GM12878 (cell line): ENCODE results near the gene C17orf78. TPM values are rescaled to one million over a fixed set of nuclear protein-coding genes. Genes with fewer than 3 reads are reported as not detected.

Experiments
- ATAC-seq: fragments of 200-7000 bp; cut with Tn5 transposase; 3 replicates; pipeline ENCODE4 v1.9.1; 2020; ENCODE audit warnings: mild to moderate bottlenecking, moderate library complexity
- BruUV-seq: library from RNA; stranded (reverse); fragments of 400-500 nt; replicated peaks from 2 replicates; lab custom pipeline; 2021; lab: Mats Ljungman, UMichigan
- CTCF ChIA-PET: fragments of 300-600 bp; sonication (Branson Sonifier 250); formaldehyde crosslinking; extraction: SDS; loops from one replicate; lab custom pipeline; 2021; ENCODE audit warnings: inconsistent platforms; lab: Yijun Ruan, JAX
- POLR2A ChIA-PET: fragments of 350-600 bp; formaldehyde crosslinking; extraction: SDS; loops from one replicate; lab custom pipeline; 2021; ENCODE audit warnings: inconsistent platforms; lab: Charles Lee
- RAD21 ChIA-PET: fragments of 300-600 bp; sonication (Branson Sonifier 250); formaldehyde crosslinking; loops from one replicate; lab custom pipeline; 2023; ENCODE audit warnings: antibody characterized with exemption; ENCODE audit not compliant: unreplicated experiment; lab: Charles Lee
- SMC1A ChIA-PET: fragments of 300-600 bp; sonication (Branson Sonifier 250); formaldehyde crosslinking; loops from one replicate; lab custom pipeline; 2023; ENCODE audit not compliant: unreplicated experiment, uncharacterized antibody; lab: Charles Lee
- DNase-seq: peaks from one replicate; pipeline ENCODE4 v3.0.0-alpha.2; 2011; ENCODE audit warnings: low read depth, low spot score
- FAIRE-seq: peaks from 3 replicates; lab custom pipeline; 2011; peaks lifted over from hg19 to GRCh38; lab: Jason Lieb, UNC
- H2AFZ ChIP-seq: 2 replicates; pipeline ENCODE4 v1.6.0; 2011; ENCODE audit warnings: low read depth, low read length, control low read depth; ENCODE audit not compliant: control insufficient read depth
- H3K27ac ChIP-seq: 2 replicates; pipeline ENCODE4 v1.5.1; 2011; ENCODE audit warnings: control low read depth; ENCODE audit not compliant: control insufficient read depth, insufficient read depth
- H3K27me3 ChIP-seq, 2 experiments: replicated peaks in 1 of 2; 2 replicates each; pipeline versions ENCODE4 v1.6.0 to v1.6.1; 2011; ENCODE audit warnings: low read length in 1 of 2; ENCODE audit not compliant: control insufficient read depth in 2 of 2, insufficient read depth in 2 of 2
- H3K36me3 ChIP-seq, 2 experiments: 2 replicates each; pipeline ENCODE4 v1.5.1; 2011; ENCODE audit warnings: low read length in 1 of 2; ENCODE audit not compliant: control insufficient read depth in 2 of 2, insufficient read depth in 2 of 2
- H3K4me1 ChIP-seq: 2 replicates; pipeline ENCODE4 v1.6.1; 2011; ENCODE audit warnings: mild to moderate bottlenecking, low read length, moderate library complexity, mixed read lengths; ENCODE audit not compliant: control insufficient read depth, insufficient read depth
- H3K4me2 ChIP-seq: 2 replicates; pipeline ENCODE4 v1.6.0; 2011; ENCODE audit warnings: control low read depth; ENCODE audit not compliant: control insufficient read depth, insufficient read depth
- H3K4me3 ChIP-seq: fragments of 200-600 bp; sonication (generic); 2 replicates; pipeline ENCODE4 v1.5.1; 2016
- H3K79me2 ChIP-seq: 2 replicates; pipeline ENCODE4 v1.6.0; 2011; ENCODE audit warnings: low read length; ENCODE audit not compliant: control insufficient read depth, insufficient read depth
- H3K9ac ChIP-seq: 2 replicates; pipeline ENCODE4 v1.8.0; 2011; ENCODE audit warnings: low read length, control low read depth, mixed read lengths; ENCODE audit not compliant: control insufficient read depth, insufficient read depth
- H3K9me3 ChIP-seq: replicated peaks from 3 replicates; pipeline ENCODE4 v1.5.1; 2011; ENCODE audit warnings: mild to moderate bottlenecking, low read length; ENCODE audit not compliant: control insufficient read depth, insufficient read depth
- H4K20me1 ChIP-seq: 2 replicates; pipeline ENCODE4 v1.6.0; 2011; ENCODE audit not compliant: control insufficient read depth, insufficient read depth
- EGR1 ChIP-seq, 2 experiments: IDR thresholded peaks; 1 replicate in 1 of 2; 2 replicates in 1 of 2; pipeline ENCODE4 v1.6.1; 2011 to 2012; ENCODE audit warnings: low read depth in 2 of 2, low read length in 2 of 2, borderline replicate concordance in 1 of 2, mild to moderate bottlenecking in 1 of 2, moderate library complexity in 1 of 2
- FOXM1 ChIP-seq: IDR thresholded peaks from 2 replicates; pipeline ENCODE4 v1.6.1; 2012; ENCODE audit warnings: low read depth, mild to moderate bottlenecking, inconsistent platforms, low read length, moderate library complexity
- IKZF1 ChIP-seq: fragments of 450-650 bp; conservative IDR thresholded peaks from 2 replicates; pipeline ENCODE4 v1.6.1; 2017; ENCODE audit warnings: antibody characterized with exemption, mild to moderate bottlenecking
- IKZF2 ChIP-seq, 2 experiments: fragments of 450-650 bp; IDR thresholded peaks; 2 replicates each; pipeline ENCODE4 v1.6.1; 2017; ENCODE audit warnings: mild to moderate bottlenecking in 2 of 2, moderate library complexity in 2 of 2
- IRF3 ChIP-seq: fragments of 450-650 bp; IDR thresholded peaks from 2 replicates; pipeline ENCODE4 v1.6.1; 2014; ENCODE audit warnings: mild to moderate bottlenecking
- JUNB ChIP-seq: IDR thresholded peaks from 2 replicates; pipeline ENCODE4 v1.6.1; 2016; ENCODE audit warnings: antibody characterized with exemption, mild to moderate bottlenecking
- MAX ChIP-seq: IDR thresholded peaks from 2 replicates; pipeline ENCODE4 v1.6.1; 2012; ENCODE audit warnings: low read depth, low read length, improper control_type of control experiment
- MEF2A ChIP-seq: IDR thresholded peaks from 2 replicates; pipeline ENCODE4 v1.6.1; 2011; ENCODE audit warnings: low read depth, mild to moderate bottlenecking, low read length, moderate library complexity; ENCODE audit not compliant: insufficient read depth
- NFYB ChIP-seq: IDR thresholded peaks from 2 replicates; pipeline ENCODE4 v1.6.1; 2011; ENCODE audit warnings: low read depth, mild to moderate bottlenecking, low read length, improper control_type of control experiment, moderate library complexity; ENCODE audit not compliant: insufficient read depth
- PML ChIP-seq: IDR thresholded peaks from 2 replicates; pipeline ENCODE4 v1.6.1; 2012; ENCODE audit warnings: low read length, inconsistent platforms
- RCOR1 ChIP-seq: conservative IDR thresholded peaks from 2 replicates; pipeline ENCODE4 v1.6.1; 2012; ENCODE audit warnings: low read depth, low read length, improper control_type of control experiment
- SMARCA5 ChIP-seq: fragments of 450-650 bp; IDR thresholded peaks from 2 replicates; pipeline ENCODE4 v1.6.1; 2017; ENCODE audit warnings: mild to moderate bottlenecking
- STAT1 ChIP-seq: fragments of 450-650 bp; conservative IDR thresholded peaks from 2 replicates; pipeline ENCODE4 v1.6.1; 2014; ENCODE audit warnings: antibody characterized with exemption, mild to moderate bottlenecking
- ZNF24 ChIP-seq: fragments of 450-650 bp; IDR thresholded peaks from 2 replicates; pipeline ENCODE4 v1.6.1; 2017; ENCODE audit warnings: antibody characterized with exemption, mild to moderate bottlenecking
- WGBS: methylation state at CpG from one replicate; pipeline ENCODE4 v1.1.6; 2016; ENCODE audit warnings: low lambda C conversion rate; ENCODE audit not compliant: insufficient replicate concordance, insufficient coverage; ENCODE audit errors: missing lambda C conversion rate; 5-methylcytosine and 5-hydroxymethylcytosine counted together
- in situ Hi-C: fragments of 300-500 bp; cut with MboI; formaldehyde crosslinking; loops from 9 replicates; pipeline ENCODE4 v1.14.3; 2018; ENCODE audit warnings: mixed read lengths
- intact Hi-C: fragments of 100-400 bp; cut with micrococcal nuclease; formaldehyde crosslinking; loops from one replicate; pipeline ENCODE4 v1.14.2; 2022; ENCODE audit not compliant: unreplicated experiment
- polyA plus RNA-seq, 11 experiments: library from polyadenylated mRNA; depleted of rRNA in 4 of 11; unstranded in 6 of 11; stranded (reverse) in 5 of 11; fragments of >200 nt; fragmentation: Nextera tagmentation in 4 of 11; fragmentation: Illumina TruSeq in 1 of 11; extraction: Ambion mirVana in 4 of 11; extraction: Trizol in 1 of 11; gene quantifications; 1 replicate in 1 of 11; 2 replicates in 10 of 11; pipeline versions ENCODE4 v1.2.1 to v1.2.3, GENCODE V29; 2011 to 2016; ENCODE audit warnings: inconsistent platforms in 2 of 11, missing spikeins in 2 of 11, low read depth in 1 of 11
- total RNA-seq, 4 experiments: library from RNA; depleted of rRNA in 3 of 4; stranded (reverse); fragments of >200 nt in 3 of 4; fragmentation: Illumina TruSeq in 1 of 4; extraction: Trizol in 1 of 4; gene quantifications; 2 replicates each; pipeline versions ENCODE4 v1.2.1 to v1.2.3, GENCODE V29; 2013 to 2021
- TF ChIP-seq, protein P1 (sequence below): IDR thresholded peaks from 2 replicates; pipeline ENCODE4 v1.6.1; 2011; ENCODE audit warnings: mild to moderate bottlenecking, low read depth, low read length, moderate library complexity; ENCODE audit not compliant: insufficient replicate concordance

The C17orf78 gene
- total and polyA plus RNA-seq, 10 of the 15 experiments (the other 5 are each of a cell fraction or from before 2014, with no cell fraction given): 0.10 TPM; not detected in 9

- Histone ChIP-seq H3K4me3 (no peak overlapping the region), H3K9me3 (no peaks in the 10 kb centered on the region), H3K9ac (no peak overlapping the region), H4K20me1 (no peaks in the 10 kb centered on the region), H3K36me3 (peaks cover 2 to 3% of the 10 kb centered on the region in 2 experiments; a peak in 2 of 4 replicates), H3K27me3 (no peaks in the 10 kb centered on the region), H3K4me2 (no peak overlapping the region), H3K27ac (no peak overlapping the region), H3K79me2 (peaks cover 2% of the 10 kb centered on the region), H2AFZ (no peak overlapping the region), H3K4me1 (no peaks in the 10 kb centered on the region)
- ChIA-PET POLR2A (interaction anchor here (0.6 to 1.5 kb wide), 2 partner anchors 8 to 1413 kb away, joined by 4 read pairs; no protein-coding TSS in a partner anchor), CTCF (interaction anchor here (1.7 kb wide), 1 partner anchor 34 kb away, joined by 5 read pairs; no protein-coding TSS in a partner anchor), SMC1A (interaction anchor here (0.6 to 1.8 kb wide), 3 partner anchors 14 to 155 kb away, joined by 4 read pairs; no protein-coding TSS in a partner anchor), RAD21 (no interaction called here)
- ATAC-seq (no peak), FAIRE-seq (no peak), DNase-seq (no peak)
- TF ChIP-seq SMARCA5 (no peak), EGR1 (IDR thresholded peaks at IDR 0.05; ENCODE audit: borderline replicate concordance in 1 of 2, low read depth in 2 of 2, low read length in 2 of 2) (no peak), MEF2A (no peak)
- 50% methylated on average over 3 of the region's 3 CpGs for WGBS
- in situ Hi-C loops (no loop called here), intact Hi-C loops (no loop called here)
- BruUV-seq: TSS peak; percentile 52
Measured at GRCh38 chr17:37339321-37339720, 36.5 kb upstream of the C17orf78 start.

DNA sequence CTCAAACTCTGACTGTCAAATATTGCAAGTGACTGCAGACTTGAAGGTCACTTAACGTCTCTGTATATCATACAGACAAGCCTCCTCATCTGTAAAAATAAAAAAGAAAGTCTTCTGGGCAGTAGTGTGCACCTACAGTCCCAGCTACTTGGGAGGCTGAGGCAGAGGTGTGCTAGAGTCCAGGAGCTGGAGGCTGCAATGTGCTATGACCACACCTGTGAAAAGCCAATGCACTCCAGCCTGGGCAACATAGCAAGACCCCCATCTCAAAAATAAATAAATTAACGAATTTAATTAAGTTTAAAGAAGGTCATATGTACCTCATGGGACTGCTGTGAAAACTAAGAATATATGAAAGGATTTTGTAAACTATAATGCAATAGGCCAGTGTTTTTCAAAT lies 35.0 kb upstream of the C17orf78 start:
- Histone ChIP-seq H3K27ac (no peak overlapping the region), H2AFZ (no peak overlapping the region), H3K4me3 (no peak overlapping the region), H3K9me3 (no peaks in the 10 kb centered on the region), H4K20me1 (no peaks in the 10 kb centered on the region), H3K27me3 (no peaks in the 10 kb centered on the region), H3K36me3 (peaks cover 3 to 5% of the 10 kb centered on the region in 2 experiments; a peak in 3 of 4 replicates), H3K79me2 (peaks cover 5% of the 10 kb centered on the region), H3K4me1 (no peaks in the 10 kb centered on the region), H3K9ac (no peak overlapping the region), H3K4me2 (no peak overlapping the region)
- CTCF ChIA-PET: interaction anchor here (1.4 kb wide), 1 partner anchor 122 kb away, joined by 3 read pairs; no protein-coding TSS in a partner anchor
- ATAC-seq: no peak
- RAD21 ChIA-PET: no interaction called here
- POLR2A ChIA-PET: no interaction called here
- intact Hi-C loops: no loop called here
- in situ Hi-C loops: no loop called here
- WGBS: 69% methylated on average over 2 of the region's 2 CpGs
- no peak for DNase-seq
- no TSS peak for BruUV-seq
- SMC1A ChIA-PET: interaction anchor here (1.3 to 1.8 kb wide), 2 partner anchors 32 to 153 kb away, joined by 4 read pairs; no protein-coding TSS in a partner anchor
- FAIRE-seq: no peak
- TF ChIP-seq IRF3: no peak
- no peak for TF ChIP-seq JUNB
- TF ChIP-seq NFYB: no peak
- no peak for TF ChIP-seq MAX
- TF ChIP-seq STAT1: no peak
- TF ChIP-seq, protein P1, sequence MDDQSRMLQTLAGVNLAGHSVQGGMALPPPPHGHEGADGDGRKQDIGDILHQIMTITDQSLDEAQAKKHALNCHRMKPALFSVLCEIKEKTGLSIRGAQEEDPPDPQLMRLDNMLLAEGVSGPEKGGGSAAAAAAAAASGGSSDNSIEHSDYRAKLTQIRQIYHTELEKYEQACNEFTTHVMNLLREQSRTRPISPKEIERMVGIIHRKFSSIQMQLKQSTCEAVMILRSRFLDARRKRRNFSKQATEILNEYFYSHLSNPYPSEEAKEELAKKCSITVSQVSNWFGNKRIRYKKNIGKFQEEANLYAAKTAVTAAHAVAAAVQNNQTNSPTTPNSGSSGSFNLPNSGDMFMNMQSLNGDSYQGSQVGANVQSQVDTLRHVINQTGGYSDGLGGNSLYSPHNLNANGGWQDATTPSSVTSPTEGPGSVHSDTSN: no peak
- TF ChIP-seq IKZF1: no peak
- TF ChIP-seq PML: no peak
- no peak for TF ChIP-seq RCOR1
- TF ChIP-seq IKZF2 (IDR thresholded peaks at IDR 0.05): no peak
- no peak for TF ChIP-seq FOXM1
- no peak for TF ChIP-seq ZNF24
